Brain microvascular endothelial cell (primary cell): ENCODE results near the gene BACE2.

ENCODE experiments used
- DNase-seq: peaks from one replicate; pipeline ENCODE4 v3.0.0-alpha.2; 2020
- H3K27ac ChIP-seq: fragments of 250-450 bp; sonication (Bioruptor Pico); 2 replicates; pipeline ENCODE4 v1.5.1; 2020; ENCODE audit warnings: mild to moderate bottlenecking, moderate library complexity
- H3K27me3 ChIP-seq: fragments of 250-450 bp; sonication (Bioruptor Pico); replicated peaks from 2 replicates; pipeline ENCODE4 v1.5.1; 2020; ENCODE audit warnings: mild to moderate bottlenecking
- H3K36me3 ChIP-seq: fragments of 250-450 bp; sonication (Bioruptor Pico); replicated peaks from 2 replicates; pipeline ENCODE4 v1.5.1; 2020; ENCODE audit warnings: mild to moderate bottlenecking
- H3K4me3 ChIP-seq: 2 replicates; pipeline ENCODE4 v1.5.1; 2011; ENCODE audit warnings: low read depth, mild to moderate bottlenecking, control low read depth, low read length, moderate library complexity
- CTCF ChIP-seq: IDR thresholded peaks from 2 replicates; pipeline ENCODE4 v1.5.1; 2011; ENCODE audit warnings: low read depth, mild to moderate bottlenecking, moderate library complexity, low read length, control low read depth, inconsistent platforms; ENCODE audit errors: missing control alignments
- in situ Hi-C: cut with HindIII; loops from 2 replicates; pipeline ENCODE4 v1.10.0; 2017; ENCODE audit warnings: low sequenced_read_pairs, low pct_ligation_motif_present

Gene BACE2

GRCh38 chr21:41322496-41323382, 154.8 kb downstream of the BACE2 start:
- in situ Hi-C loops, result no loop called here
- Histone ChIP-seq H3K4me3 (no peak overlapping the region), H3K36me3 (no peaks in the 10 kb centered on the region), H3K27ac (no peak overlapping the region), H3K27me3 (no peaks in the 10 kb centered on the region)
- TF ChIP-seq CTCF, result no peak
- DNase-seq, result no peak

- Histone ChIP-seq H3K36me3 (no peaks in the 10 kb centered on the region), H3K27me3 (no peaks in the 10 kb centered on the region), H3K27ac (no peak overlapping the region), H3K4me3 (no peak overlapping the region)
- TF ChIP-seq CTCF, result no peak
- no peak for DNase-seq
- in situ Hi-C loops, result no loop called here
These were observed 157.4 kb downstream of the BACE2 start for GRCh38 chr21:41325138-41325912.

GRCh38 chr21:41326414-41327080, 158.6 kb downstream of the BACE2 start:
- DNase-seq, result no peak
- in situ Hi-C loops, result no loop called here
- TF ChIP-seq CTCF, result no peak
- no peak overlapping the region for H3K27ac ChIP-seq
- H3K4me3 ChIP-seq, result no peak overlapping the region
- no peaks in the 10 kb centered on the region for H3K36me3 ChIP-seq
- no peaks in the 10 kb centered on the region for H3K27me3 ChIP-seq

GRCh38 chr21:41327753-41328152, 159.8 kb downstream of the BACE2 start:
- TF ChIP-seq CTCF, result no peak
- no peak overlapping the region for H3K27ac ChIP-seq
- in situ Hi-C loops, result no loop called here

GRCh38 chr21:41328660-41329607, 161.0 kb downstream of the BACE2 start:
- no peak for TF ChIP-seq CTCF
- Histone ChIP-seq H3K27me3 (no peaks in the 10 kb centered on the region), H3K4me3 (no peak overlapping the region), H3K27ac (no peak overlapping the region), H3K36me3 (no peaks in the 10 kb centered on the region)
- DNase-seq, result no peak
- in situ Hi-C loops, result no loop called here

More at GRCh38 chr21:41327753-41328152, 159.8 kb downstream of the BACE2 start:
- Histone ChIP-seq H3K27me3 (no peaks in the 10 kb centered on the region), H3K4me3 (no peak overlapping the region), H3K36me3 (no peaks in the 10 kb centered on the region)
- no peak for DNase-seq
